HG03025 (cell line): Measurements from ENCODE around the gene DLG2.

Experiments
- ATAC-seq: cut with Tn5 transposase; IDR thresholded peaks from one replicate; pipeline ENCODE4 v1.9.1; 2021; ENCODE audit warnings: mild to moderate bottlenecking, moderate library complexity; ENCODE audit not compliant: unreplicated experiment, low FRiP score

The DLG2 gene

GRCh38 chr11:85572056-85572455 is 55.1 kb downstream of the DLG2 start:
- no peak for ATAC-seq

DNA sequence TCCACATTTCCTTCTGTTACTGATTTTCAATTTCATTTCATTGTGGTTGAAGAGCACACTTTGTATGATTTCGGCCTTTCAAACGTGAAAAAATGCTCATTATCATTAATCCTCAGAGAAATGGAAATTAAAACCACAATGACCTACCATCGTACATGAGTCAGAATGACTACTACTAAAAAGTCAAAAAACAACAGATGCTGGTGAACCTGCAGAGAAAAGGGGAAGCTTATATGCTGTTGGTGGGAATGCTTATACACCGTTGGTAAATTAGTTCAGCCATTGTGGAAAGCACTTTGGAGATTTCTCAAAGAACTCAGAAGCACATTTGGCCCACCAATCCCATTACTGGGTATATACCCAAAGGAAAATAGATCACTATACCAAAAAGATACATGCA is 57.6 kb downstream of the DLG2 start:
- no peak for ATAC-seq

DNA sequence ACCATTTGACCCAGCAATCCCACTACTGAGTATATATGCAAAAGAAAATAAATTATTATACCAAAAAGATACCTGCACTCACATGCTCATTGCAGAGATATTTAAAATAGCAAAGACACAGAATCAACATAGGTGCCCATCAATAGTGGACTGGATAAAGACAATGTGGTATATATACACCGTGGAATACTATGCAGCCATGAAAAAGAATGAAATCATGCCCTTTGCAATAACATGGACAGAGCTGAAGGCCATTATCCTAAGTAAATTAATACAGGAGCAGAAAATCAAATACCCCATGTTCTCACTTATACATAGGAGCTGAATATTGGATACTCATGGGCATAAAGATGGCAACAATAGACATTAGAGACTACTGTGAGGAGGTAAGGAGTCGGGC is 68.7 kb downstream of the DLG2 start:
- no peak for ATAC-seq

DNA sequence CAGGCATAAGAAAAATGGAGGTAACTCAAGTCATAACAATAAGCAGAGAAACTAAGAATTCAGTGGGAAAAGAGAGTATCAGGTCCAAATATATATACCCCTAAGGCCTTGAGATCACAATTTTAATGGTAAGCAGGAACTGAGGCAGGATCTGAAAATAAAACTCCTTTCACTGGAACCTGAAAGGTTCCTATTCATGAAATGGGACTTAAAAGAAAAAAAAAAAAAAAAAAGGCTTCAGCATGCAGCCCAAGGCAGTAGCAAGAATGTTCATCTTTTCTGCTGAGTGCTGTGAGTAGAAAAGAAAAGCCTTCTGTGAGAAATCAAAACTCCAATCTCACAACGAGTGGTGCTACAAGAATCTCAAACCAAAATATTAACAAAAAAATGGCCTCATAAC is 75.3 kb downstream of the DLG2 start:
- ATAC-seq, result no peak

GRCh38 chr11:85541683-85542082 is 85.5 kb downstream of the DLG2 start:
- no peak for ATAC-seq

DNA sequence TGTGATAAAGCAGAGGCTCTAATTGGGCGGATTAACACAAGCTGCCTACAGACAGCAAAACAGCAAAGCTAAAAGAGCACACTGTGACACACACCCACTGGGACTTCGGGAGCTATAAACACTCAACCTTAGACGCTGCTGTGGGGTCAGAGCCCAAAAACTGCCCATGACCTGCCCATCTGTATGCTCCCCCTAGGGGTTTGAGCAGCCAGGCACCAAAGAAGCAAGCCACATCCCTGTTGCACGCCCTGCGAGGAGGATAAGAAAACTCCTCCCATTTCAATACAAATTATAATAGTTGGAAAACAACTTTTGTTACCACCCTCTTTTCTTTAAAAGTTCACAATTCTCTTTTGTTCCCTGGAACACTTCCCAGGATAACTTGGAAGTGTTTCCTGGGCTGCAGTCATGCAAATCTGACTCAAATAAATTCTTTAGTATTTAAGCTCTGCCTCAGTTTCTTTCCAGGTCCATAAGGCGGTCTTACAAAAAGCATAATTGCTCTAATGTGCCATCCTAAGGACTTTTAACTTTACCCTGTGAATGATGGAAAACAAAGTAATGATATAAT is 86.4 kb downstream of the DLG2 start:
- ATAC-seq, result no peak

- ATAC-seq, result no peak
These were observed 87.0 kb downstream of the DLG2 start for GRCh38 chr11:85540181-85540580.

- no peak for ATAC-seq
These were observed 87.4 kb downstream of the DLG2 start for GRCh38 chr11:85539740-85540139.

GRCh38 chr11:85539029-85539689 is 88.0 kb downstream of the DLG2 start:
- ATAC-seq, result no peak

- no peak for ATAC-seq
These were observed 90.7 kb downstream of the DLG2 start for GRCh38 chr11:85536438-85536837.

- no peak for ATAC-seq
These were observed 92.3 kb downstream of the DLG2 start for GRCh38 chr11:85534806-85535205.

- no peak for ATAC-seq
These were observed 95.8 kb downstream of the DLG2 start for GRCh38 chr11:85531191-85531897.

- ATAC-seq, result no peak
These were observed 96.5 kb downstream of the DLG2 start for GRCh38 chr11:85530634-85531033.

- no peak for ATAC-seq
These were observed 100.6 kb downstream of the DLG2 start for GRCh38 chr11:85526564-85526963.

DNA sequence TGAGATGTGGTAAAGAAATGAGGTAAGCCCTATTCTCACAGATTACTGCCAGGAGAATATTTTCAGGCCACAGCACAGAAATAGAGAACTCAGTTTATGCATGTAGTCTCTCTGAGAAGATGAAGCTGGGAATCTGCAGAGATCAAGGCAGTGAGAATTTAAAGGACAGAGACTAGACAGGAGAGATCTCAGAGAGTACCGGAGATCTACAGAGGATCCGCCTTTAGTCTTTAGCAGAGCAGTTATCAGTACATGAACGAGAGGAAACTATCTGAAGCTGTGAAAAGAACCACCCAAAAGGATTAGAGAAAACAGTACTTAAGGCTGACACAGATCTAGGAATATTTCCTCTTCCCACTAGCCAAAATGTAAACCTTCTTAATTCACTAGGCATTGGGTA is 101.5 kb downstream of the DLG2 start:
- ATAC-seq, result no peak

- ATAC-seq, result no peak
These were observed 109.9 kb downstream of the DLG2 start for GRCh38 chr11:85517272-85517671.

DNA sequence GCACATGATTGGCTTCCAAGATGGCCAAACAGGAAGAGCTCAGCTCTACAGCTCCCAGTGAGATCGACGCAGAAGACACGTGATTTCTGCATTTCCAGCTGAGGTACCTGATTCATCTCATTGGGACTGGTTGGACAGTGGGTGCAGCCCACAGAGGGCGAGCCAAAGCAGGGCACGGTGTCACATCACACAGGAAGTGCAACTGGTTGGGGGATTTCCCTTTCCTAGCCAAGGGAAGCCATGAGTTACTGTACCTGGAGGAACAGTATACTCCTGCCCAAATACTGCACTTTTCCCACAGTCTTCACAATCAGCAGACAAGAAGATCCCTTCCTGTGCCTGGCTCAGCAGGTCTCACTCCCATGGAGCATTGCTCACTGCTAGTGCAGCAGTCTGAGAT is 131.2 kb downstream of the DLG2 start:
- no peak for ATAC-seq

DNA sequence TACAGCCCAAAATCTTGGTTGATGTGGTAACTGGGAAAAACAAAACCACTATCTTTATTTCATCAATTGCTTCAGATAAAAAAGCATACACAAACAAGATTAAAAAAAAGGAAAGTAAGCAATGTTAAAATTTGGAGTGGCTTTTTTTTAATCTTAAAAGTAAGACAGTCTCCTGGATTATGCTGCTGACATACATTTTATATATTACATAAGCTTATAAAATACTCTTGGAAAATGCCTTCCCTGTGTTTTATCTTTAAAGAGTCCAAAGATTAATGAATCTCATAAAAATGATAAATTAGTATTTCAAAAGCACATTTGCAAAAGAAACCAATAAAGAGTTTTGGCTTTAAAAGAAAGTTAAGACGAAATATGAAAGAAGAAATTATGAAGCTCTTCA is 132.7 kb downstream of the DLG2 start:
- ATAC-seq, result no peak

GRCh38 chr11:85485902-85486301 is 141.2 kb downstream of the DLG2 start:
- ATAC-seq, result no peak

DNA sequence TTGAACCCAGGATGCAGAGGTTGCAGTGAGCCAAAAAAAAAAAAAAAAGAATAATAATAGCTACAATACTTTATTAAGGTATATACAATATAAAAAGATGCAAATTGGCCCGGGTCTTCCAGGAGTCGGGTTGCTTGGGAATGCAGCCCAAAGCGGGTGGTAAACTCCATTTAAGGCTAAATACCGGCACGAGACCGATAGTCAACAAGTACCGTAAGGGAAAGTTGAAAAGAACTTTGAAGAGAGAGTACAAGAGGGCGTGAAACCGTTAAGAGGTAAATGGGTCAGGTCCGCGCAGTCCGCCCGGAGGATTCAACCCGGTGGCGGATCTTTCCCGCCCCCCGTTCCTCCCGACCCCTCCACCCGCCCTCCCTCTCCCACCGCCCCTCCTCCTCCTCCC is 143.3 kb downstream of the DLG2 start:
- ATAC-seq, result no peak

DNA sequence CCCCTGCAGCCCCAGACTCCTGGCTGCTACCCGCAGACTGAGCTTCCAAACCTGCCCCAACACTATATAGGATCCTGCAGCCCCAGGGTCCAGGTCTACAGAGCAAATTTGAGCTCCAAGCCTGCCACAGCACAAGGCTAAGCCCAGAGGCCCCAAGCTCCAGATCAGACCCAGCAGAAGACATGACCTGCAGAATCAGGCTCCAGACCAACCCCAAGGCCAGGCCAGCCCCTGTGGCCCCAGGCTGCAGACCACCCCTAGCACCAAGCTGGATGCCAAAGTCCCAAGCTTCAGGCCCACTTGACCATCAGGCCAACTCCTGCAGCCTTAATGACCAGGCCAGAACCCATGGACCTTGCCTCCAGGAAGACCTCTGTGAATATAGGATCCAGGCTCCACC is 145.3 kb downstream of the DLG2 start:
- no peak for ATAC-seq
